T-cell (primary cell): Measurements from ENCODE around the gene DRC7. TPM values are rescaled to one million over a fixed set of nuclear protein-coding genes. Genes with fewer than 3 reads are reported as not detected.
"Not testable (repeated sequence)": the region's sequence is repeated elsewhere in the genome, so short reads cannot be mapped to it uniquely, and the experiment has no call there.

ENCODE experiments used
- ATAC-seq, 4 experiments: fragments of 200-7000 bp in 3 of 4; fragments of 150-1000 bp in 1 of 4; cut with Tn5 transposase; replicated peaks in 1 of 4; 1 replicate in 3 of 4; 2 replicates in 1 of 4; pipeline ENCODE4 v1.10.0; 2021; ENCODE audit warnings: moderate library complexity in 3 of 4, mild to moderate bottlenecking in 2 of 4, moderate number of reproducible peaks in 1 of 4
- CTCF ChIA-PET, 2 donors: fragments of 300-600 bp; sonication (Branson Sonifier 250); formaldehyde crosslinking; loops; one replicate each; lab custom pipeline; 2022; ENCODE audit warnings: antibody characterized with exemption in 2 of 2; lab: Charles Lee
- POLR2A ChIA-PET, 2 donors: fragments of 300-600 bp; sonication (Branson Sonifier 250); formaldehyde crosslinking; loops; one replicate each; lab custom pipeline; 2022; ENCODE audit warnings: antibody characterized with exemption in 2 of 2; lab: Charles Lee
- DNase-seq, 35 experiments: peaks; one replicate each; pipeline versions ENCODE4 v3.0.0 to v3.0.0-alpha.2; 2013 to 2023
- H3K27ac ChIP-seq: one replicate; pipeline ENCODE4 v1.5.1; 2013; ENCODE audit warnings: low read length
- H3K27me3 ChIP-seq, 2 experiments: replicated peaks in 1 of 2; 1 replicate in 1 of 2; 2 replicates in 1 of 2; pipeline versions ENCODE4 v1.6.1 to v1.7.0; 2013; ENCODE audit warnings: low read length in 1 of 2, mixed read lengths in 1 of 2; ENCODE audit not compliant: control insufficient read depth in 2 of 2, insufficient read depth in 2 of 2; ENCODE audit errors: extremely low read depth in 1 of 2
- H3K36me3 ChIP-seq, 2 donors: 1 replicate in 1 of 2; 2 replicates in 1 of 2; pipeline versions ENCODE4 v1.6.1 to v1.7.0; 2013; ENCODE audit warnings: low read length in 1 of 2; ENCODE audit not compliant: control insufficient read depth in 2 of 2, insufficient read depth in 1 of 2; ENCODE audit errors: extremely low read depth in 1 of 2
- H3K4me1 ChIP-seq, 2 experiments: 1 replicate in 1 of 2; 2 replicates in 1 of 2; pipeline versions ENCODE4 v1.6.1 to v1.7.0; 2013; ENCODE audit warnings: low read length in 2 of 2, mixed read lengths in 1 of 2; ENCODE audit not compliant: insufficient read depth in 2 of 2, control insufficient read depth in 1 of 2; ENCODE audit errors: extremely low read depth in 1 of 2
- H3K4me3 ChIP-seq, 2 donors: 1 replicate in 1 of 2; 2 replicates in 1 of 2; pipeline versions ENCODE4 v1.5.1 to v1.7.0; 2013; ENCODE audit warnings: mild to moderate bottlenecking in 2 of 2, low read length in 1 of 2, moderate library complexity in 1 of 2; ENCODE audit not compliant: control insufficient read depth in 1 of 2; ENCODE audit errors: extremely low read depth in 1 of 2
- H3K9me3 ChIP-seq: 2 replicates; pipeline ENCODE4 v1.7.0; 2013
- H3K27ac Mint-ChIP-seq, 2 donors: one replicate each; pipeline ENCODE4 v1.8.0; 2020 to 2021; ENCODE audit warnings: mild to moderate bottlenecking in 2 of 2, mixed read lengths in 2 of 2
- H3K27me3 Mint-ChIP-seq, 2 donors: one replicate each; pipeline ENCODE4 v1.8.0; 2021 to 2022; ENCODE audit warnings: mixed read lengths in 2 of 2
- H3K36me3 Mint-ChIP-seq: one replicate; pipeline ENCODE4 v1.8.0; 2021; ENCODE audit warnings: mixed read lengths
- H3K4me1 Mint-ChIP-seq, 3 donors: one replicate each; pipeline ENCODE4 v1.8.0; 2020 to 2022; ENCODE audit warnings: mixed read lengths in 3 of 3, mild to moderate bottlenecking in 1 of 3
- H3K4me3 Mint-ChIP-seq, 3 donors: one replicate each; pipeline ENCODE4 v1.8.0; 2020 to 2022; ENCODE audit warnings: mild to moderate bottlenecking in 3 of 3, mixed read lengths in 3 of 3, moderate library complexity in 3 of 3
- H3K9me3 Mint-ChIP-seq, 3 donors: one replicate each; pipeline ENCODE4 v1.8.0; 2020 to 2022; ENCODE audit warnings: mixed read lengths in 3 of 3
- WGBS: methylation state at CpG from one replicate; pipeline ENCODE4 v1.1.5; 2013; ENCODE audit warnings: missing lambda C conversion rate; ENCODE audit not compliant: insufficient coverage; 5-methylcytosine and 5-hydroxymethylcytosine counted together
- total RNA-seq, 35 experiments: library from RNA in 6 of 35; stranded (reverse) in 6 of 35; fragments of 120-200 nt in 1 of 35; gene quantifications; one replicate each; pipeline versions ENCODE4 v1.2.1 to v1.2.4 and lab custom pipeline; 2013 to 2026

The DRC7 gene
- total RNA-seq, 5 donors from 2014 or later (not counting 1 experiment from before 2014, with no cell fraction given): not detected

GRCh38 chr16:57775661-57776469 is 81.3 kb downstream of the DRC7 start:
- ATAC-seq: no peak
- H3K4me1 Mint-ChIP-seq: no peaks in the 10 kb centered on the region
- no peak overlapping the region for H3K4me3 Mint-ChIP-seq
- Histone ChIP-seq H3K4me1 (no peaks in the 10 kb centered on the region), H3K36me3 (no peaks in the 10 kb centered on the region), H3K27ac (no peak overlapping the region), H3K4me3 (no peak overlapping the region), H3K27me3 (peaks cover 0 to 7% of the 10 kb centered on the region in 2 experiments), H3K9me3 (no peaks in the 10 kb centered on the region)
- H3K27ac Mint-ChIP-seq: no peak overlapping the region
- ChIA-PET POLR2A (no interaction called here), CTCF (no interaction called here)
- DNase-seq: no peak
- H3K36me3 Mint-ChIP-seq: no peaks in the 10 kb centered on the region
- no peaks in the 10 kb centered on the region for H3K27me3 Mint-ChIP-seq
- H3K9me3 Mint-ChIP-seq: no peaks in the 10 kb centered on the region
- WGBS: 81% methylated on average over 15 of the region's 23 CpGs

DNA sequence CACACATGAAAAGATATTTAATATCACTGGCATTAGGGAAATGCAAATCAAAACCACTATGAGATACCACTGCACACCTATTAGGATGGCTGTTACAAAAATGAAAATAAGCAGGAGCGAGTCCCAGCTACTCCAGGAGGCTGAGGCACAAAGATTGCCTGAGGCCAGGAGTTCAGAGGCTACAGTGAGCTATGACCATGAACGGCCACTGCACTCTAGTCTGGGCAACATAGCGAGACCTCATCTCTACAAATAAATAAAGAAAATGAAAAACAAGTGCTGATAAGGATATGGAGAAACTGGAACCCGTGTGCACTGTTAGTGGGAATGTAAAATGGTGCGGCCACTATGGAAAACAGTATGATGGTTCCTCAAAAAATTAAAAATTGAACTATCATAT is 84.1 kb downstream of the DRC7 start:
- Histone ChIP-seq H3K4me1 (no peaks in the 10 kb centered on the region), H3K4me3 (no peak overlapping the region), H3K27ac (no peak overlapping the region), H3K36me3 (no peaks in the 10 kb centered on the region), H3K27me3 (peaks cover 0 to 7% of the 10 kb centered on the region in 2 experiments), H3K9me3 (no peaks in the 10 kb centered on the region)
- no peaks in the 10 kb centered on the region for H3K9me3 Mint-ChIP-seq
- ChIA-PET POLR2A (no interaction called here), CTCF (no interaction called here)
- H3K27me3 Mint-ChIP-seq: no peaks in the 10 kb centered on the region
- H3K36me3 Mint-ChIP-seq: no peaks in the 10 kb centered on the region
- no peak overlapping the region for H3K4me3 Mint-ChIP-seq
- ATAC-seq: no peak
- no peak overlapping the region for H3K27ac Mint-ChIP-seq
- no peaks in the 10 kb centered on the region for H3K4me1 Mint-ChIP-seq
- whole genome bisulfite sequencing: no CpG with 5 or more reads among the region's 5 CpGs
- DNase-seq: no peak

GRCh38 chr16:57779836-57780235 is 85.2 kb downstream of the DRC7 start:
- H3K27ac ChIP-seq, CTCF ChIA-PET, ATAC-seq, H3K4me3 Mint-ChIP-seq, DNase-seq, H3K4me3 ChIP-seq, POLR2A ChIA-PET, H3K4me1 Mint-ChIP-seq, H3K36me3 Mint-ChIP-seq, H3K4me1 ChIP-seq, H3K36me3 ChIP-seq, H3K27me3 Mint-ChIP-seq, H3K9me3 Mint-ChIP-seq, H3K9me3 ChIP-seq, H3K27ac Mint-ChIP-seq: not testable (repeated sequence)
- H3K27me3 ChIP-seq: peaks cover 0 to 10% of the 10 kb centered on the region in 2 experiments
- 100% methylated on average over 1 of the region's 5 CpGs for WGBS

DNA sequence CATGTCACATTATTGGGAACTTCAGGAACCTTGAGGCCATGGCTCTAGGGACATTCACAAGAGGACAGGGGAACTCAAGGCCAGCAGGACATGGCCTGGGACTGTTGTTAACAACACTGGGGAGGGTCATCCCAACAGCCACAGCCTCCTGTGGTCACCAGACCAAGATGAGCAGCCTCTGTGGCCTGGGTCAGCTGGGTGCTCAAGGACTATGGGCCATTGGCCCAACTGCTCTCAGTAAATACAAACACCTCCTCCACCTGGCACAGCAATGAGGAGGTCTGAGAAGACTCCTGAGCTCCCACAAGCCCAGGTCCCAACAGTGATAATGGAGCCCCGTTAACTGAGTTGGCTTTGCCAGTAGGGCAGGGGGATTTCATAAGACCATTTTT is 86.7 kb downstream of the DRC7 start:
- H3K27me3 ChIP-seq: peaks cover 0 to 9% of the 10 kb centered on the region in 2 experiments
- DNase-seq (no peak), ATAC-seq (no peak)
- Mint-ChIP-seq H3K36me3 (no peaks in the 10 kb centered on the region), H3K4me3 (no peak overlapping the region), H3K9me3 (no peaks in the 10 kb centered on the region), H3K4me1 (no peaks in the 10 kb centered on the region), H3K27me3 (no peaks in the 10 kb centered on the region), H3K27ac (no peak overlapping the region)
- H3K27ac ChIP-seq: no peak overlapping the region
- no peaks in the 10 kb centered on the region for H3K9me3 ChIP-seq
- no peaks in the 10 kb centered on the region for H3K4me1 ChIP-seq
- ChIA-PET POLR2A (no interaction called here), CTCF (no interaction called here)
- H3K4me3 ChIP-seq: no peak overlapping the region
- no CpG with 5 or more reads among the region's 1 CpG for WGBS
- H3K36me3 ChIP-seq: no peaks in the 10 kb centered on the region

Other genes with a start within 250 kb of the DRC7 start
- gene CIAPIN1, start 247.4 kb upstream of the DRC7 start, total RNA-seq: 10 to 100 TPM; 26.5 to 46.8 (median 28.5) TPM
- gene COQ9, start 247.3 kb upstream of the DRC7 start, total RNA-seq: 10 to 100 TPM; 18.0 to 35.3 (median 34.2) TPM
- 10 to 100 TPM; 63.8 to 93.9 (median 69.0) TPM for gene POLR2C, start 232.1 kb upstream of the DRC7 start, total RNA-seq
- gene DOK4, start 208.3 kb upstream of the DRC7 start, total RNA-seq: 1 to 10 TPM; 2.2 to 4.1 (median 3.1) TPM
- gene CCDC102A, start 158.2 kb upstream of the DRC7 start, total RNA-seq: 10 to 100 TPM in 1 of 5 donors, 1 to 10 TPM in 4; 6.1 to 11.2 (median 6.6) TPM
- gene ADGRG5, start 152.2 kb upstream of the DRC7 start, total RNA-seq: 10 to 100 TPM in 1 of 5 donors, 1 to 10 TPM in 4; 1.5 to 10.2 (median 5.9) TPM
- gene ADGRG1, start 66.2 kb upstream of the DRC7 start, total RNA-seq: 10 to 100 TPM in 4 of 5 donors, 1 to 10 TPM in 1; 7.8 to 91.7 (median 11.7) TPM
- gene ADGRG3, start 26.5 kb upstream of the DRC7 start, total RNA-seq: 1 to 10 TPM in 1 of 5 donors, under 1 TPM in 3, not detected in 1; 0.16 to 1.8 (median 0.40) TPM
- gene KATNB1, start 41.0 kb downstream of the DRC7 start, total RNA-seq: 10 to 100 TPM; 23.0 to 28.0 (median 25.5) TPM
- 1 to 10 TPM in 4 of 5 donors, under 1 TPM in 1; 0.78 to 4.1 (median 2.7) TPM for gene KIFC3, start 107.7 kb downstream of the DRC7 start, total RNA-seq